ENCODE results near the gene REC8.
A peak's percentile ranks its signal among the peaks of the same experiment; 100 is the strongest.
"Not testable (repeated sequence)": the region's sequence is repeated elsewhere in the genome, so short reads cannot be mapped to it uniquely, and the experiment has no call there.

Gene REC8

GRCh38 chr14:24183014-24183481 lies 11.2 kb downstream of the REC8 start:
- DNase-seq (ENCODE audit: low read depth, low spot score), result no peak

GRCh38 chr14:24184104-24184970 lies 12.5 kb downstream of the REC8 start:
- DNase-seq (ENCODE audit: low read depth, low spot score), result no peak

GRCh38 chr14:24185026-24185425 lies 13.1 kb downstream of the REC8 start:
- no peak for DNase-seq (ENCODE audit: low read depth, low spot score)

GRCh38 chr14:24185741-24186140 lies 13.9 kb downstream of the REC8 start:
- no peak for DNase-seq (ENCODE audit: low read depth, low spot score)

- DNase-seq (ENCODE audit: low read depth, low spot score), result no peak
These were observed 15.1 kb downstream of the REC8 start for GRCh38 chr14:24186831-24187538.

GRCh38 chr14:24187539-24187915 lies 15.6 kb downstream of the REC8 start:
- no peak for DNase-seq (ENCODE audit: low read depth, low spot score)

GRCh38 chr14:24188251-24189058 lies 16.6 kb downstream of the REC8 start, which contains the start of gene IPO4:
TSS of gene IPO4 (minus strand) at chr14:24188816. CDS start at chr14:24188787, 29 bp downstream.
- peak; percentile 93 for DNase-seq (ENCODE audit: low read depth, low spot score)

GRCh38 chr14:24189059-24189375 lies 17.1 kb downstream of the REC8 start:
- DNase-seq (ENCODE audit: low read depth, low spot score), result no peak

GRCh38 chr14:24189460-24189859 lies 17.6 kb downstream of the REC8 start:
- no peak for DNase-seq (ENCODE audit: low read depth, low spot score)

- DNase-seq (ENCODE audit: low read depth, low spot score), result no peak
These were observed 18.5 kb downstream of the REC8 start for GRCh38 chr14:24190416-24190815.

- no peak for DNase-seq (ENCODE audit: low read depth, low spot score)
These were observed 21.1 kb downstream of the REC8 start for GRCh38 chr14:24192933-24193332.

- DNase-seq (ENCODE audit: low read depth, low spot score), result no peak
These were observed 22.4 kb downstream of the REC8 start for GRCh38 chr14:24194186-24194872.

- no peak for DNase-seq (ENCODE audit: low read depth, low spot score)
These were observed 22.9 kb downstream of the REC8 start for GRCh38 chr14:24194873-24195185.

- peak; percentile 73 for DNase-seq (ENCODE audit: low read depth, low spot score)
These were observed 23.5 kb downstream of the REC8 start, which contains the start of gene TM9SF1 for GRCh38 chr14:24195186-24196070. TSS of gene TM9SF1 (minus strand) at chr14:24195441. CDS start at chr14:24195019, 422 bp downstream.

GRCh38 chr14:24196071-24197055 lies 24.5 kb downstream of the REC8 start:
- DNase-seq (ENCODE audit: low read depth, low spot score), result no peak

- no peak for DNase-seq (ENCODE audit: low read depth, low spot score)
These were observed 25.2 kb downstream of the REC8 start for GRCh38 chr14:24197056-24197450.

GRCh38 chr14:24198814-24199524 lies 27.1 kb downstream of the REC8 start:
- no peak for DNase-seq (ENCODE audit: low read depth, low spot score)

- not testable (repeated sequence) for DNase-seq (ENCODE audit: low read depth, low spot score)
These were observed 30.7 kb downstream of the REC8 start for GRCh38 chr14:24202538-24202937.

All from activated CD4-positive, CD25-positive, alpha-beta regulatory T cell treated with anti-CD3 and anti-CD28 coated beads, Interleukin-2, amount 50 U/mL, for 16 hours (primary cell).